ENCODE results near the gene ALS2CL.

Gene ALS2CL

GRCh38 chr3:46675843-46676567, 17.5 kb downstream of the ALS2CL start:
- no peak for DNase-seq

GRCh38 chr3:46675426-46675825, 18.1 kb downstream of the ALS2CL start:
- DNase-seq: no peak

- no peak for DNase-seq
Observed at GRCh38 chr3:46674031-46674845, 19.2 kb downstream of the ALS2CL start.

- no peak for DNase-seq
Observed at GRCh38 chr3:46673151-46674030, 20.1 kb downstream of the ALS2CL start.

GRCh38 chr3:46672349-46672695, 21.2 kb downstream of the ALS2CL start:
- DNase-seq: no peak

GRCh38 chr3:46671541-46672348, 21.7 kb downstream of the ALS2CL start:
- no peak for DNase-seq

- DNase-seq: no peak
Observed at GRCh38 chr3:46670891-46671427, 22.5 kb downstream of the ALS2CL start.

GRCh38 chr3:46670000-46670890, 23.2 kb downstream of the ALS2CL start:
- no peak for DNase-seq

- no peak for DNase-seq
Observed at GRCh38 chr3:46669191-46669999, 24.1 kb downstream of the ALS2CL start.

- no peak for DNase-seq
Observed at GRCh38 chr3:46668591-46668990, 24.9 kb downstream of the ALS2CL start.

GRCh38 chr3:46668116-46668515, 25.4 kb downstream of the ALS2CL start:
- no peak for DNase-seq

- no peak for DNase-seq
Observed at GRCh38 chr3:46667657-46668056, 25.8 kb downstream of the ALS2CL start.

GRCh38 chr3:46667061-46667621, 26.3 kb downstream of the ALS2CL start:
- no peak for DNase-seq

- DNase-seq: no peak
Observed at GRCh38 chr3:46666453-46666845, 27.0 kb downstream of the ALS2CL start.

GRCh38 chr3:46665763-46666452, 27.6 kb downstream of the ALS2CL start:
- DNase-seq: no peak

- no peak for DNase-seq
Observed at GRCh38 chr3:46664971-46665762, 28.3 kb downstream of the ALS2CL start.

GRCh38 chr3:46664188-46664970, 29.1 kb downstream of the ALS2CL start:
- DNase-seq: no peak

All from CD4-positive, alpha-beta T cell treated with Interleukin-17A for 4 hours (primary cell).